Measurements from ENCODE around the gene PICALM.
"Not testable (repeated sequence)": the region's sequence is repeated elsewhere in the genome, so short reads cannot be mapped to it uniquely, and the experiment has no call there.

PICALM gene, protein sequence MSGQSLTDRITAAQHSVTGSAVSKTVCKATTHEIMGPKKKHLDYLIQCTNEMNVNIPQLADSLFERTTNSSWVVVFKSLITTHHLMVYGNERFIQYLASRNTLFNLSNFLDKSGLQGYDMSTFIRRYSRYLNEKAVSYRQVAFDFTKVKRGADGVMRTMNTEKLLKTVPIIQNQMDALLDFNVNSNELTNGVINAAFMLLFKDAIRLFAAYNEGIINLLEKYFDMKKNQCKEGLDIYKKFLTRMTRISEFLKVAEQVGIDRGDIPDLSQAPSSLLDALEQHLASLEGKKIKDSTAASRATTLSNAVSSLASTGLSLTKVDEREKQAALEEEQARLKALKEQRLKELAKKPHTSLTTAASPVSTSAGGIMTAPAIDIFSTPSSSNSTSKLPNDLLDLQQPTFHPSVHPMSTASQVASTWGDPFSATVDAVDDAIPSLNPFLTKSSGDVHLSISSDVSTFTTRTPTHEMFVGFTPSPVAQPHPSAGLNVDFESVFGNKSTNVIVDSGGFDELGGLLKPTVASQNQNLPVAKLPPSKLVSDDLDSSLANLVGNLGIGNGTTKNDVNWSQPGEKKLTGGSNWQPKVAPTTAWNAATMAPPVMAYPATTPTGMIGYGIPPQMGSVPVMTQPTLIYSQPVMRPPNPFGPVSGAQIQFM

DNA sequence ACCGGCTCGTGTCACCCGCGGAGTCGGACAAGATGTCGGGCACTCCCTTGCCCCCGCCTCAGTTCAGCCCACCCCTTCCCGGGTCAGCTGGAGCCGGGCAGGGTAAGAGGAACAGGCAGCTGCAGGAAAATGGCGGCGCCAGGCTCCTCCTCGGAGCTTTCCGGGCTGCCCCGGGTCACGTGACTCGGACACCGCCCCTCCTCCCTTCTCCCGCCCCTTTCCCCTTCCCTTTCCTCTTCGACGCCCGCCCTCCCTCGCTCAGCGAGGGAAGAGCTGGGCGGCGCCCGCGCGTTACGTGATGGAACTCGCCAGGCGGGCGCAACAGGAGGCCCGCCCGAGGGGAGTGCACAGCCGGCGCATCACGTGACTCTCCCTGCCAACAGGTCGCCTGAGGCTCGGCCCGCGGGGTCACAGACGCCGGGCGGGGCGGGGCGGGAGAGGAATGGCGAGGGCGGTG lies at the start of gene PICALM:
Gene PICALM, minus strand, starts transcription at position 134 of the 457 bp plus-strand sequence. CDS start 304 bp downstream, outside the sequence.
- H3K9me3 ChIP-seq (ENCODE audit: control insufficient read depth in 2 of 2, low read length in 2 of 2): no peaks in the 10 kb centered on the region
- H3K9ac ChIP-seq (ENCODE audit: low read length in 2 of 2): peak within 1 kb of the TSS; percentile 87 to 89
- no peaks in the 10 kb centered on the region for H3K36me3 ChIP-seq (ENCODE audit: control insufficient read depth in 2 of 2, insufficient read depth in 2 of 2, low read length in 2 of 2)
- peaks cover 11% of the 10 kb centered on the region for H3K4me1 ChIP-seq (ENCODE audit: control insufficient read depth, insufficient read depth, low read length)
- H3K27me3 ChIP-seq (ENCODE audit: control insufficient read depth in 1 of 2, insufficient read depth in 2 of 2, low read length in 2 of 2): no peaks in the 10 kb centered on the region
- peak within 1 kb of the TSS; percentile 93 for H3K27ac ChIP-seq (ENCODE audit: low read length)
- H3K4me3 ChIP-seq (ENCODE audit: low read length in 2 of 2): peak within 1 kb of the TSS; percentile 79 to 95

DNA sequence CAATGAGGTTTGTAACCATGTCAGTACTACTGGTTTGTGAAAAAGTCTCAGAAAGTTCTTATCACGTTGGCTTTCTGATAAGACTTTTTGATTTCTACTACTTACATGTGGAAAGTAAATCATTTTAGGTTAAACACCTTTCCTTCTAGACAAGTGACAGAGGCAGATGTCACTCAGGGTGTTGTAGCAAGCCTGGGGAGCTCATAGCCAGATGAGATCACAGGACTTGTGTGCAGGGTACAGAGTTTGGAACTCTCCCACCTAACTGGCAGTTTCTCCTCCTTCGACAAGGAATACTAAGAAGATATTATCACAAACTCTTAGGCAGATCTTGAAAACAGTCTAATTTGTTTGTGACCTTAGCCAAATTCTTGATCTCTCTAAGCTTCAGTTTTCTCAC lies 49.4 kb upstream of the PICALM start:
- peaks cover 19% of the 10 kb centered on the region for H3K4me1 ChIP-seq (ENCODE audit: control insufficient read depth, insufficient read depth, low read length)

GRCh38 chr11:86117712-86118063 lies 48.8 kb upstream of the PICALM start:
- Histone ChIP-seq H3K36me3 (ENCODE audit: control insufficient read depth in 2 of 2, insufficient read depth in 2 of 2, low read length in 2 of 2) (no peaks in the 10 kb centered on the region), H3K9ac (ENCODE audit: low read length in 2 of 2) (no peak overlapping the region), H3K4me1 (ENCODE audit: control insufficient read depth, insufficient read depth, low read length) (peaks cover 14% of the 10 kb centered on the region), H3K27me3 (ENCODE audit: control insufficient read depth in 1 of 2, insufficient read depth in 2 of 2, low read length in 2 of 2) (no peaks in the 10 kb centered on the region), H3K9me3 (ENCODE audit: control insufficient read depth in 2 of 2, low read length in 2 of 2) (no peaks in the 10 kb centered on the region), H3K27ac (ENCODE audit: low read length) (no peak overlapping the region), H3K4me3 (ENCODE audit: low read length in 2 of 2) (no peak overlapping the region)

More for the DNA sequence above, 49.4 kb upstream of the PICALM start:
- Histone ChIP-seq H3K9me3 (ENCODE audit: control insufficient read depth in 2 of 2, low read length in 2 of 2) (no peaks in the 10 kb centered on the region), H3K9ac (ENCODE audit: low read length in 2 of 2) (no peak overlapping the region), H3K4me3 (ENCODE audit: low read length in 2 of 2) (no peak overlapping the region), H3K27me3 (ENCODE audit: control insufficient read depth in 1 of 2, insufficient read depth in 2 of 2, low read length in 2 of 2) (no peaks in the 10 kb centered on the region), H3K36me3 (ENCODE audit: control insufficient read depth in 2 of 2, insufficient read depth in 2 of 2, low read length in 2 of 2) (no peaks in the 10 kb centered on the region), H3K27ac (ENCODE audit: low read length) (no peak overlapping the region)

DNA sequence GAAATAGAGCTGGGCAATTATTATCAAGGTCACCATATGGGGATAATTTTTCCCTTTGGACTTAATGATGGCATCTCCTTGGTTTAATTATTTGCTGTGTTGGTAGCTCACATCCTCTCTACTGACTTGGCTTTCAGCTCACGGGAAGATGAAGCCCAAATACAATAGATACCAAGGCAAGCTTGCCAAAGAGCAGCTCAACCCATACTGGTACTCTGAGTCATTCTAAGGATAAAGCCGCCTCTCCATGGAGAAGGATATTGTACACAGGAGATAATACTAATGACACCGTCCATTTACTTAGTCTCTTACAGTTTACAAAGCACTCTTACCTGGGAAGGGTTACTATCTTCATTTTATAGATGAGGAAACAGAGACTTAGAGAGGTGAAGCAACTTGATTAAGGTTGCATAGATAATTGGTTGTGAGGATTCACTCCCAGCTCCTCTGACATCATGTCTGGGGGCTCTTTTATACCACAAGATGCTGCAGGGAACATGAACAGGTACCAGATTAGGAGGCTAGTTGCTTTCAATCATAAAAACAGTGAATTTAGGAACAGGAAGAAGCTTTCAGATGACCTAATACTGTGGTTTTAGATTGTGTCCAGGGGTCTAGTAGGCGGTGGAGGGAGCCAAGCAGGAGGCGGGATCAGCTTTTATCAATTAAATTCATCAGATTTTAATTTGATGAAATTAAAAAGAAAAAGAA lies 48.3 kb upstream of the PICALM start:
- no peaks in the 10 kb centered on the region for H3K9me3 ChIP-seq (ENCODE audit: control insufficient read depth in 2 of 2, low read length in 2 of 2)
- no peak overlapping the region for H3K27ac ChIP-seq (ENCODE audit: low read length)
- H3K4me1 ChIP-seq (ENCODE audit: control insufficient read depth, insufficient read depth, low read length): peaks cover 11% of the 10 kb centered on the region
- no peak overlapping the region for H3K9ac ChIP-seq (ENCODE audit: low read length in 2 of 2)
- peak overlapping the region in 1 of 2 donors; percentile 21 for H3K4me3 ChIP-seq (ENCODE audit: low read length in 2 of 2)
- no peaks in the 10 kb centered on the region for H3K36me3 ChIP-seq (ENCODE audit: control insufficient read depth in 2 of 2, insufficient read depth in 2 of 2, low read length in 2 of 2)
- no peaks in the 10 kb centered on the region for H3K27me3 ChIP-seq (ENCODE audit: control insufficient read depth in 1 of 2, insufficient read depth in 2 of 2, low read length in 2 of 2)

DNA sequence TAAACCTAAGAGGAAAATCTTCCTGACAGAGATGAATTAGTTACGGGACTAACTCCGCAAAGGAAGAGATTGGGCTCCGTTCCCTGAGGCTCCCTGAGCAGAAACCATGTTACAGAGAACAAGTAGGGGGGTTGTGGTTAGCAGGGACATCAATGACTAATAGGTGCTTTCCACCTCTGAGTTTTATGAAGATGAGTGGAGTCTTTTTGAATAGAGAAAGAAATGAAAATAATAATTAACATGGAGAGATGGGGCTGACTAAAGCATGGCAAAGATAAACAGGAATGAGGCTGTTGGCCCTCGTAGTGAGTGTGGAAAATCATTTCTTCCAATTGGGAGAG lies 47.5 kb upstream of the PICALM start:
- H3K27ac ChIP-seq (ENCODE audit: low read length): peak overlapping the region; percentile 6
- H3K4me1 ChIP-seq (ENCODE audit: control insufficient read depth, insufficient read depth, low read length): peaks cover 11% of the 10 kb centered on the region

GRCh38 chr11:86115542-86116385 lies 46.9 kb upstream of the PICALM start:
- H3K9ac ChIP-seq (ENCODE audit: low read length in 2 of 2): peak overlapping the region in 1 of 2 donors; percentile 1
- no peak overlapping the region for H3K4me3 ChIP-seq (ENCODE audit: low read length in 2 of 2)
- peak overlapping the region; percentile 6 for H3K27ac ChIP-seq (ENCODE audit: low read length)
- no peaks in the 10 kb centered on the region for H3K27me3 ChIP-seq (ENCODE audit: control insufficient read depth in 1 of 2, insufficient read depth in 2 of 2, low read length in 2 of 2)
- H3K4me1 ChIP-seq (ENCODE audit: control insufficient read depth, insufficient read depth, low read length): peaks cover 11% of the 10 kb centered on the region
- H3K9me3 ChIP-seq (ENCODE audit: control insufficient read depth in 2 of 2, low read length in 2 of 2): no peaks in the 10 kb centered on the region
- no peaks in the 10 kb centered on the region for H3K36me3 ChIP-seq (ENCODE audit: control insufficient read depth in 2 of 2, insufficient read depth in 2 of 2, low read length in 2 of 2)

More for the DNA sequence above, 47.5 kb upstream of the PICALM start:
- no peaks in the 10 kb centered on the region for H3K9me3 ChIP-seq (ENCODE audit: control insufficient read depth in 2 of 2, low read length in 2 of 2)
- H3K27me3 ChIP-seq (ENCODE audit: control insufficient read depth in 1 of 2, insufficient read depth in 2 of 2, low read length in 2 of 2): no peaks in the 10 kb centered on the region
- H3K4me3 ChIP-seq (ENCODE audit: low read length in 2 of 2): peak overlapping the region in 1 of 2 donors; percentile 21
- H3K36me3 ChIP-seq (ENCODE audit: control insufficient read depth in 2 of 2, insufficient read depth in 2 of 2, low read length in 2 of 2): no peaks in the 10 kb centered on the region
- H3K9ac ChIP-seq (ENCODE audit: low read length in 2 of 2): peak overlapping the region in 1 of 2 donors; percentile 1

GRCh38 chr11:86108890-86109638 lies 40.2 kb upstream of the PICALM start:
- no peak overlapping the region for H3K4me3 ChIP-seq (ENCODE audit: low read length in 2 of 2)
- no peak overlapping the region for H3K27ac ChIP-seq (ENCODE audit: low read length)
- no peaks in the 10 kb centered on the region for H3K4me1 ChIP-seq (ENCODE audit: control insufficient read depth, insufficient read depth, low read length)
- no peaks in the 10 kb centered on the region for H3K27me3 ChIP-seq (ENCODE audit: control insufficient read depth in 1 of 2, insufficient read depth in 2 of 2, low read length in 2 of 2)
- H3K36me3 ChIP-seq (ENCODE audit: control insufficient read depth in 2 of 2, insufficient read depth in 2 of 2, low read length in 2 of 2): no peaks in the 10 kb centered on the region
- H3K9ac ChIP-seq (ENCODE audit: low read length in 2 of 2): no peak overlapping the region
- no peaks in the 10 kb centered on the region for H3K9me3 ChIP-seq (ENCODE audit: control insufficient read depth in 2 of 2, low read length in 2 of 2)

DNA sequence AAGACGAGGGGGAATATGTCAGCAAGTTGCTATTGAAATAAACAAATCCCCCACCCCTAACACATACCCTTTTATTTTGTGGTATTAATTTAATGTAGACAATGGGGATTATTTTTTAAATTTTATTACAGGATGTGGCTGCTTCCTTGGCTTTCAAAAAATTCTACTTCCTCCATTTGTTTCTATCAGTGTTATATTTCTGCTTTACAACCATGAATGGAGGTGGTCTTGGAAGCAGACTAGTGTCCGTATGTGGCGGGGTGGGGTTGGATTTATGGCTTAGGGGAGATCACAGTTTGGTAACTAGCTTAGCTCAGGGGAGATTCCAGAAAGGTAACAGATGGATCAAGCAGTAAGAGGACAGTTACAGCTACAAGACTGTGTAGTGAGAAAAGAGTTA lies 39.3 kb upstream of the PICALM start:
- H3K4me1 ChIP-seq (ENCODE audit: control insufficient read depth, insufficient read depth, low read length): no peaks in the 10 kb centered on the region
- no peak overlapping the region for H3K9ac ChIP-seq (ENCODE audit: low read length in 2 of 2)
- H3K4me3 ChIP-seq (ENCODE audit: low read length in 2 of 2): no peak overlapping the region
- no peaks in the 10 kb centered on the region for H3K36me3 ChIP-seq (ENCODE audit: control insufficient read depth in 2 of 2, insufficient read depth in 2 of 2, low read length in 2 of 2)
- H3K27ac ChIP-seq (ENCODE audit: low read length): no peak overlapping the region
- no peaks in the 10 kb centered on the region for H3K9me3 ChIP-seq (ENCODE audit: control insufficient read depth in 2 of 2, low read length in 2 of 2)
- H3K27me3 ChIP-seq (ENCODE audit: control insufficient read depth in 1 of 2, insufficient read depth in 2 of 2, low read length in 2 of 2): no peaks in the 10 kb centered on the region

DNA sequence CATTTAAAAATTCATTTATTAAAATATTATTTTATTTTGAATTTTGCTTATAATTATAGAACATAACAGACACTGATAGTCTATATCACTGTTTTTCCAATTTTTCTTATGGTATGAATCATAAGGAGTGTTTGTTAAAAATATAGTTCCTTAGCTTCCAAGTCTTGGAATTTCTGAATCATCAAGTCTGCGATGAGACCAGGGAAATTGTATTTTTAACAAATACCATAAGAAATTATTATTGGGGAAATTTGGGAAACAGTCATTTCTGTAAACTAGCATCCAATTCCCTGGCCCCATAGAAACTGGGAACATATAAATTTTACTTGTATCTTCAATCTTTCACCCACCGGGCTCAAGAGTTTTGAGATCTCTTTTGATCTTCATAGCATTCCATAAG lies 38.0 kb upstream of the PICALM start:
- Histone ChIP-seq H3K9ac (ENCODE audit: low read length in 2 of 2) (no peak overlapping the region), H3K27ac (ENCODE audit: low read length) (no peak overlapping the region), H3K27me3 (ENCODE audit: control insufficient read depth in 1 of 2, insufficient read depth in 2 of 2, low read length in 2 of 2) (no peaks in the 10 kb centered on the region), H3K9me3 (ENCODE audit: control insufficient read depth in 2 of 2, low read length in 2 of 2) (no peaks in the 10 kb centered on the region), H3K4me1 (ENCODE audit: control insufficient read depth, insufficient read depth, low read length) (no peaks in the 10 kb centered on the region), H3K4me3 (ENCODE audit: low read length in 2 of 2) (no peak overlapping the region), H3K36me3 (ENCODE audit: control insufficient read depth in 2 of 2, insufficient read depth in 2 of 2, low read length in 2 of 2) (no peaks in the 10 kb centered on the region)

DNA sequence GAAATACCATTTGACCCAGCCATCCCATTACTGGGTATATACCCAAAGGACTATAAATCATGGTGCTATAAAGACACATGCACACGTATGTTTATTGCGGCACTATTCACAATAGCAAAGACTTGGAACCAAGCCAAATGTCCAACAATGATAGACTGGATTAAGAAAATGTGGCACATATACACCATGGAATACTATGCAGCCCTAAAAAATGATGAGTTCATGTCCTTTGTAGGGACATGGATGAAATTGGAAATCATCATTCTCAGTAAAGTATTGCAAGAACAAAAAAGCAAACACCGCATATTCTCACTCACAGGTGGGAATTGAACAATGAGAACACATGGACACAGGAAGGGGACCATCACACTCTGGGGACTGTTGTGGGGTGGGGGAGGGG lies 37.1 kb upstream of the PICALM start:
- not testable (repeated sequence) for H3K27ac ChIP-seq (ENCODE audit: low read length); H3K36me3 ChIP-seq (ENCODE audit: control insufficient read depth in 2 of 2, insufficient read depth in 2 of 2, low read length in 2 of 2); H3K9me3 ChIP-seq (ENCODE audit: control insufficient read depth in 2 of 2, low read length in 2 of 2); H3K9ac ChIP-seq (ENCODE audit: low read length in 2 of 2); H3K27me3 ChIP-seq (ENCODE audit: control insufficient read depth in 1 of 2, insufficient read depth in 2 of 2, low read length in 2 of 2); H3K4me3 ChIP-seq (ENCODE audit: low read length in 2 of 2); H3K4me1 ChIP-seq (ENCODE audit: control insufficient read depth, insufficient read depth, low read length)
